Measurements from ENCODE around the gene SBK3.
"Not testable (repeated sequence)": the region's sequence is repeated elsewhere in the genome, so short reads cannot be mapped to it uniquely, and the experiment has no call there.

Gene SBK3

GRCh38 chr19:55588738-55589137, 43.4 kb upstream of the SBK3 start:
- TF ChIP-seq CTCF (IDR thresholded peaks at IDR 0.05; ENCODE audit: borderline replicate concordance, control extremely low read depth, extremely low read depth, insufficient read depth, missing control alignments): no peak

GRCh38 chr19:55586976-55587668, 41.8 kb upstream of the SBK3 start:
- no peak for TF ChIP-seq CTCF (IDR thresholded peaks at IDR 0.05; ENCODE audit: borderline replicate concordance, control extremely low read depth, extremely low read depth, insufficient read depth, missing control alignments)
- peak; percentile 98 for DNase-seq (ENCODE audit: low spot score)
- in situ Hi-C loops (cut with MboI; ENCODE audit: low sequenced_read_pairs, unreplicated experiment): no loop called here

More at GRCh38 chr19:55588738-55589137, 43.4 kb upstream of the SBK3 start:
- no peak for DNase-seq (ENCODE audit: low spot score)
- in situ Hi-C loops (cut with MboI; ENCODE audit: low sequenced_read_pairs, unreplicated experiment): no loop called here

DNA sequence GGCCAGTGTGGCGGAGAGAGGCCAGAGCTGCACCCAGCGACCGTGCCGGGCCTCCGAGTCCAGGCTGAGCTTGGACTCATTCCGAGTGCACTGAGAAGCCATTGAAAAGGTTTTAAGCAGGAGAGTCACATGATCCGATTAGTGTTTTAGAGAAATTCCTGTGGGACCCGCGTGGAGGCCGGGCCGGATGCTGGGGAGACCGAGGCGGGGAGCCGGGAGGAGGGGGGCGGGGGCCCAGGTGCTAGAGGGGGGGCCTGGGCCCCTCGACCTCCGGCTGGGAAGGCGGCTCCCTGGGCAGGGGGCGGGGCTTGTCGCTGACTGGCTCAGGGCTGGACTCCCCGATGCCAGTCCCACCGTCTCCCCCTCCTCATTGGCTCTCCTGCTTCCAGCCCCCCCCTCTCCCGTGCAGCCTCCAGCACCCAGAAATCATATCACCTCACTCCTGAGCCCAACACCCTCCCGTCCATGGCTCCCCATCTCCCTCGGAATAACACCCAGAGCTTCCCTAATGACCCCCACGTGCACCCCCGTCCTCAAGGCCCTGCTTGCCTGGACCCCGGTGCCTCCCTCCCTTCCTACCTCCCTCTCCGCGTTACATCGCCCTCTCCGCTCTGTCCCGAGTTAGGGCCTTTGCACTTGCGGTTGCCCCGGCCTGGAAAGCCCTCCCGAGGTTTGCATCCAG, 40.5 kb upstream of the SBK3 start:
- DNase-seq (ENCODE audit: low spot score): peak; percentile 65
- in situ Hi-C loops (cut with MboI; ENCODE audit: low sequenced_read_pairs, unreplicated experiment): no loop called here
- TF ChIP-seq CTCF (IDR thresholded peaks at IDR 0.05; ENCODE audit: borderline replicate concordance, control extremely low read depth, extremely low read depth, insufficient read depth, missing control alignments): no peak

GRCh38 chr19:55584871-55585270, 39.5 kb upstream of the SBK3 start:
- no peak for DNase-seq (ENCODE audit: low spot score)
- TF ChIP-seq CTCF (IDR thresholded peaks at IDR 0.05; ENCODE audit: borderline replicate concordance, control extremely low read depth, extremely low read depth, insufficient read depth, missing control alignments): no peak
- in situ Hi-C loops (cut with MboI; ENCODE audit: low sequenced_read_pairs, unreplicated experiment): no loop called here

GRCh38 chr19:55583897-55584296, 38.6 kb upstream of the SBK3 start:
- in situ Hi-C loops (cut with MboI; ENCODE audit: low sequenced_read_pairs, unreplicated experiment); DNase-seq (ENCODE audit: low spot score): not testable (repeated sequence)

DNA sequence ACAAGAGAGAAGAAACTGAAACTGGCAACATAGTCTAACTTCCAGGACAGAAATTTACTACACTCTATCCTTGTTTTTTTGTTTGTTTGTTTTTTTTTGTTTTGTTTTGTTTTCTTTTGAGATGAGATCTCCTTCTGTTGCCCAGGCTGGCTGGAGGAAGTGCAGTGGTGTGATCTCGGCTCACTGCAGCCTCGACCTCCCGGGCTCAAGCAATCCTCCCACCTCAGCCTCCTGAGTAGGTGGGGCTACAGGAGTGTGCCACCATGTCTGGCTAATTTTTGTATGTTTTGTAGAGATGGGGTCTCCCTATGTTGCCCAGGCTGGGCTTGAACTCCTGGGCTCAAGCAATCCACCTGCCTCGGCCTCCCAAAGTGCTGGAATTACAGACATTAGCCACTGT, 36.9 kb upstream of the SBK3 start:
- in situ Hi-C loops (cut with MboI; ENCODE audit: low sequenced_read_pairs, unreplicated experiment): not testable (repeated sequence)

GRCh38 chr19:55581823-55582223, 36.5 kb upstream of the SBK3 start:
- in situ Hi-C loops (cut with MboI; ENCODE audit: low sequenced_read_pairs, unreplicated experiment): no loop called here
- TF ChIP-seq CTCF (IDR thresholded peaks at IDR 0.05; ENCODE audit: borderline replicate concordance, control extremely low read depth, extremely low read depth, insufficient read depth, missing control alignments): no peak
- no peak for DNase-seq (ENCODE audit: low spot score)

More for the DNA sequence above, 36.9 kb upstream of the SBK3 start:
- DNase-seq (ENCODE audit: low spot score): not testable (repeated sequence)

All from GM13976 (cell line).